Spinal cord (tissue), 10 donors: Measurements from ENCODE around the gene RABL2A. TPM values are rescaled to one million over a fixed set of nuclear protein-coding genes. Genes with fewer than 3 reads are reported as not detected.
"Not testable (repeated sequence)": the region's sequence is repeated elsewhere in the genome, so short reads cannot be mapped to it uniquely, and the experiment has no call there.

Experiments
- DNase-seq, 6 donors: peaks; one replicate each; pipeline versions ENCODE4 v3.0.0 to v3.0.0-alpha.2; 2013 to 2015; ENCODE audit warnings: low spot score in 6 of 6, low read depth in 4 of 6
- H3K27ac ChIP-seq: one replicate; pipeline ENCODE4 v1.5.1; 2013; ENCODE audit warnings: low read depth, low read length, control low read depth
- H3K27me3 ChIP-seq: one replicate; pipeline ENCODE4 v1.6.1; 2013; ENCODE audit warnings: low read length; ENCODE audit not compliant: control insufficient read depth, insufficient read depth
- H3K36me3 ChIP-seq: one replicate; pipeline ENCODE4 v1.6.1; 2013; ENCODE audit warnings: low read length; ENCODE audit not compliant: control insufficient read depth, insufficient read depth
- H3K4me1 ChIP-seq: one replicate; pipeline ENCODE4 v1.6.1; 2013; ENCODE audit warnings: low read length; ENCODE audit not compliant: control insufficient read depth, insufficient read depth
- H3K4me3 ChIP-seq: one replicate; pipeline ENCODE4 v1.5.1; 2013; ENCODE audit warnings: low read depth, low read length, control low read depth
- H3K9me3 ChIP-seq: one replicate; pipeline ENCODE4 v1.6.1; 2013; ENCODE audit warnings: low read length; ENCODE audit not compliant: control insufficient read depth, insufficient read depth
- WGBS: methylation state at CpG from one replicate; pipeline ENCODE4 v1.1.5; 2013; ENCODE audit warnings: missing lambda C conversion rate; ENCODE audit not compliant: insufficient coverage; 5-methylcytosine and 5-hydroxymethylcytosine counted together
- long read RNA-seq, 4 donors: transcript quantifications; one replicate each; lab custom pipeline, GENCODE V29; 2026
- polyA plus RNA-seq, 2 donors: library from polyadenylated mRNA; unstranded; fragments of 120-200 nt; gene quantifications; one replicate each; pipeline ENCODE4 v1.2.1, GENCODE V29; 2013; ENCODE audit not compliant: insufficient read length in 2 of 2
- total RNA-seq, 2 donors: library from RNA; depleted of rRNA in 1 of 2; stranded (reverse); fragments of 120-200 nt in 1 of 2; fragments of >200 nt in 1 of 2; gene quantifications; one replicate each; pipeline versions ENCODE4 v1.2.3 to v1.2.4, GENCODE V29; 2013 to 2014
- donor health status: healthy.

The RABL2A gene
- total RNA-seq, result 10 to 100 TPM; 10.4 to 35.7 TPM
- 10 to 100 TPM; 46.1 to 73.7 TPM for polyA plus RNA-seq
- long read RNA-seq, donor 1, partial matches to known transcripts, result 0 of 5 reads
- long read RNA-seq, donor 1, other reads (novel, unspliced or antisense), result 0 of 5 reads
- long read RNA-seq, donor 2, partial matches to known transcripts, result 0 of 3 reads
- long read RNA-seq, donor 2, other reads (novel, unspliced or antisense), result 0 of 3 reads
- long read RNA-seq, donor 3, partial matches to known transcripts, result 0 of 2 reads
- long read RNA-seq, donor 3, other reads (novel, unspliced or antisense), result 0 of 2 reads
- long read RNA-seq, donor 4, partial matches to known transcripts, result 0 of 5 reads
- long read RNA-seq, donor 4, other reads (novel, unspliced or antisense), result 0 of 5 reads

DNA sequence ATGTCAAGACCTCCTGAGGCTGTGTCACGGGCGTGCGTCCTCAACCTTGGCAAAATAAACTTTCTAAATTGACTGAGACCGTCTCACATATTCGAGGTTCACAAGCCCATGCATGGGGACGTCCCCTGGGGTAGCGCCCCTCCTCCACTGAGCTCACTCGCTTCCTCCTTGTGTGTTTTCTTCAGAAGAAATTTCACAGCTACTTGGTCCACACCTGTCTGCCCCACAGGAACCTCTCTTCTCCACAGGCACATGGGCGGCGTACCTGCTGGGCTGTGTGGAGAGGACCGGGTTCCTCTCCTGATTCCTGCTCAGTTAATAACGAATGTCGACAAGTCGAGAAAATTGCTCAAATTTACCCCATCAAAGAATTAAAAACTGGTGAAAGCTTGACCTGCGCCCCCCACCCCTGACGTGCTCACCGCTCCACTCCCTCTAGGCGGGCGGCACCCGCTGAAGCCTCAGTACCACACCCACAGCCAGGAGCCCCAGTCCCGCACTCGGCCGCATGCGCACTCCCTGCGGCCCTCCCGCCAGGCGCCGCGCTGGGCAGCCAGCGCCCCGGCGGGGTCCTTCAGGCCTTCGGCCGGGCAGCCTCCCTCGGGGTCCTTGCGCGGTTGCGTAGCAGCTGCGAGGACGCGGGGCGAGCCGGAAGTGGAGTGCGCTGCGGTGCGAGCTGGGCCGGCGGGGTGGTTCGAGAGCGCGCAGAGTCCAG is at the start of gene RABL2A:
RABL2A (plus strand) TSS at position 651 of the 715 bp plus-strand sequence. CDS start 1,341 bp downstream, outside the sequence.
- peak; percentile 57 to 92 (median 72) for DNase-seq
- WGBS, result 0% methylated on average over 11 of the region's 51 CpGs
- H3K27ac ChIP-seq, H3K27me3 ChIP-seq, H3K4me1 ChIP-seq, H3K9me3 ChIP-seq, H3K36me3 ChIP-seq: not testable (repeated sequence)
- H3K4me3 ChIP-seq, result peak within 1 kb of the TSS; percentile 52

DNA sequence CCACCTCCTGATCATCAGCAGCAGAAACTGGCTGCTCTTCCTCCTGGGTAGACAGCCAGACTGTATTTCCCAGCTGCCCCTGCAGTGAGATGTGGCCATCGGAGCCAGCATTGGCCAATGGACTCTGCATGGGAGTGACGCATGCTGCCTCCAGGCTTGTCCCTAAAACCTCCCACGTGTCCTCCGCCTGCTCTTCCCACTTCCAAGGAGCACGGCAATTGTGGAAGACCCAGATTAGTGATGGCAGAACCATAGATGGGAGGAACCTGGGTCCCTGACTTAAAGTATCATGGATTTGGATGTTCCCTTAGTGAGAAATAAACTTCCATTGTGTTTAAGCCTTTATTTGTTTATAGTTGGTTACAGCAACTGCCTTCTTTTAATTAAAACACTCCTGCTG is 48.6 kb upstream of the RABL2A start:
- no CpG with 5 or more reads among the region's 5 CpGs for WGBS
- not testable (repeated sequence) for H3K4me3 ChIP-seq, H3K4me1 ChIP-seq, H3K27me3 ChIP-seq, DNase-seq, H3K36me3 ChIP-seq, H3K9me3 ChIP-seq, H3K27ac ChIP-seq

GRCh38 chr2:113582473-113582872 is 44.6 kb upstream of the RABL2A start:
- not testable (repeated sequence) for H3K27ac ChIP-seq, DNase-seq, H3K9me3 ChIP-seq, H3K4me1 ChIP-seq, H3K36me3 ChIP-seq, H3K4me3 ChIP-seq, H3K27me3 ChIP-seq
- WGBS, result no CpG with 5 or more reads among the region's 3 CpGs

GRCh38 chr2:113583521-113584225 is 43.4 kb upstream of the RABL2A start:
- WGBS, result under 1% methylated on average over 39 of the region's 63 CpGs
- H3K4me1 ChIP-seq, H3K9me3 ChIP-seq, H3K36me3 ChIP-seq, H3K27me3 ChIP-seq: not testable (repeated sequence)
- H3K27ac ChIP-seq, result peak overlapping the region; percentile 75
- peak overlapping the region; percentile 67 for H3K4me3 ChIP-seq
- peak; percentile 67 to 95 (median 78) for DNase-seq

GRCh38 chr2:113584311-113585092 is 42.6 kb upstream of the RABL2A start:
- not testable (repeated sequence) for DNase-seq, H3K27ac ChIP-seq, H3K9me3 ChIP-seq, H3K36me3 ChIP-seq, H3K27me3 ChIP-seq, H3K4me1 ChIP-seq
- H3K4me3 ChIP-seq, result peak overlapping the region; percentile 42
- WGBS, result 0% methylated on average over 10 of the region's 47 CpGs

DNA sequence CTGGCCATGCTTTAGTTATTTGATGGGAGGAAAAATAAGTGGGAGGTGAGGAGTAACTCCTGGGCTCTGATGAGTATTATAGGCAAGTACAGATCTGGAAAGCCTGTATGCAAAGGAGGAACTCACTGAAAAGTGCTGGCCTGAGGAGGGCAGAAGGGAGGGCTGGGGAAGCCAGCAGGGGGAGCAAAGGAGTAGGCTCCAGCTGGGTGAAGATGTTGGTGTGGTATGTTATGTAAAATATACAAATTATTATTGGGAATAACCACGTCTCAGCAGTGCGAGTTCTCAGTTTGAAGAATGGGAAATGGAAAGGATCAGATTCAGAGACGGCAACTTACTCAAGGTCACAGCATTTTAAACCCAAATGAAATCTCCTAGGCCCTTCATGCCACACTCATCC is 39.9 kb upstream of the RABL2A start:
- not testable (repeated sequence) for H3K4me1 ChIP-seq, H3K36me3 ChIP-seq, H3K27ac ChIP-seq, H3K9me3 ChIP-seq, H3K4me3 ChIP-seq, H3K27me3 ChIP-seq
- WGBS, result no CpG with 5 or more reads among the region's 3 CpGs
- DNase-seq, result peak in 2 of 6 donors; percentile 23 to 64

DNA sequence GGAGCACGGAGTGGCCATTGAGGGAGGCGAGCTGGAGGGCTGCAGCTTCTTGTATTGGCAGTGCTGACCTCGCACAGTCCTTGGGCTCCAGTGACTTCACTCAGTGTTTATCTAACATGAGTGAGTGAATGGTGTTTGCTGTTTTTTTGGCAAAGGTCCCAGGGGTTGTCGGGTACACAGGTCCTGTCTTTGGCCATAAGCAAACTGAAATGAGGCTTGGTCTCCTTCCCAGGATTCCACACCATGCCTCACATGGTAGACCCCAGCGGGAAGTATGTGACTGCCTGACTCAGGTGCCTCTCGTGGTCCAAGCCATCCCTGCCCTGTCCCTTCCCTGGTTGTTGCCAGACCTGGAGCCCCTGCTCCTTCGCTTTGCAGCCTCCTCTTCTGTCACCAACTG is 37.5 kb upstream of the RABL2A start:
- not testable (repeated sequence) for H3K27ac ChIP-seq, H3K4me3 ChIP-seq, H3K4me1 ChIP-seq, H3K27me3 ChIP-seq, DNase-seq, H3K9me3 ChIP-seq, H3K36me3 ChIP-seq
- WGBS, result 90% methylated on average over 4 of the region's 7 CpGs

- H3K27ac ChIP-seq, H3K36me3 ChIP-seq, H3K27me3 ChIP-seq, H3K4me1 ChIP-seq, DNase-seq, H3K9me3 ChIP-seq, H3K4me3 ChIP-seq: not testable (repeated sequence)
- WGBS, result no CpG with 5 or more reads among the region's 9 CpGs
These were observed 35.1 kb upstream of the RABL2A start for GRCh38 chr2:113591926-113592325.

GRCh38 chr2:113593280-113593679 is 33.8 kb upstream of the RABL2A start:
- peak in 1 of 6 donors; percentile 6 for DNase-seq
- not testable (repeated sequence) for H3K4me3 ChIP-seq, H3K4me1 ChIP-seq, H3K9me3 ChIP-seq, H3K36me3 ChIP-seq, H3K27me3 ChIP-seq
- WGBS, result 0% methylated on average over 1 of the region's 6 CpGs
- H3K27ac ChIP-seq, result peak overlapping the region; percentile 15
